Astrocyte of the spinal cord (primary cell): ENCODE data around the gene SHC3.

Source experiments
- DNase-seq: peaks from one replicate; pipeline ENCODE4 v3.0.0; 2011; ENCODE audit warnings: low read depth, low spot score
- H3K4me3 ChIP-seq: 2 replicates; pipeline ENCODE4 v1.5.1; 2011; ENCODE audit warnings: low read depth, mild to moderate bottlenecking, low read length, moderate library complexity
- CTCF ChIP-seq: IDR thresholded peaks from 2 replicates; pipeline ENCODE4 v1.5.1; 2012; ENCODE audit warnings: low read depth, mild to moderate bottlenecking, low read length, inconsistent platforms
- in situ Hi-C: cut with HindIII; loops from 2 replicates; pipeline ENCODE4 v1.10.0; 2017; ENCODE audit warnings: low sequenced_read_pairs

Gene SHC3

DNA sequence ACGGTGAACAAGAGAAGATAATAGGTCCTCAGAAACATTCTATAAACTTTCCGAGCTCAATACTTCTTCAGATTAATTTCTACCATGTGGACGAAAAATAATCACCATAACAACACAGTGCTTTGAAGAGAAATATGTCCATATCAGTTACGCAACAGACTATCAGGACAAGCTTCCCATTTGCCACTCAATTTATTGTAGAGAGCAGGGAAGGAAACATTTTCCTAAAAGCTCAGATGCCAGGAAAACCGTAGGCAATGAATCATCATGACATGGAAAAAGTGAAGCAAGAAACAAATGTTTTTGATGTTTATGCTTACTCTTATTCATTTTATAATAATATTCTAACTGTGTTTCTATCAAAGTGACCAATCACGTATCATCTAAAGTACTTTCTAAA is 99.8 kb downstream of the SHC3 start:
- in situ Hi-C loops, result no loop called here
- H3K4me3 ChIP-seq, result no peak overlapping the region
- DNase-seq, result no peak
- TF ChIP-seq CTCF, result no peak

- no peak for TF ChIP-seq CTCF
- no peak overlapping the region for H3K4me3 ChIP-seq
- DNase-seq, result no peak
- in situ Hi-C loops, result no loop called here
These were observed 100.2 kb downstream of the SHC3 start for GRCh38 chr9:89078421-89078820.

- H3K4me3 ChIP-seq, result no peak overlapping the region
- in situ Hi-C loops, result no loop called here
- no peak for TF ChIP-seq CTCF
These were observed 101.1 kb downstream of the SHC3 start for GRCh38 chr9:89077519-89077918.

DNA sequence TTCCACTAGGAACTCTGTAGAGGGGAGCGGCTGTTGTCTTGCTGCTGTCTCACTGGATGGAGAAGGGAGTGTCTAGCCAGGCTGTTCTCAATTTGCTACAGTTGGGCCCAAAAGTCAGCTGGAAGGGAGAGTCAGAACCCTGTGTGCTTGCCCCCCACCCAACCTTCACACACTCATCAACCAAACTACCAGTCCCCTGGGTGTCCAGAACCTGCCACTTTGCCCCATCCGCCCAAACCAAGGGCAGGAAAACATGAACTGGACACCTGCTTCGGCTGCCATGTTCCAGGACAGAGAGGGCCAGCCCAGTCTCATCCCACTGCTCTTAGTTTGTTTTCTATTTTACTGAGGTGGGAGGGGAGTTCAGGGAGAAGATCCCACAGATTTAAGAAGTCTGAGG is 105.2 kb downstream of the SHC3 start:
- TF ChIP-seq CTCF, result no peak
- in situ Hi-C loops, result no loop called here
- no peak overlapping the region for H3K4me3 ChIP-seq
- DNase-seq, result no peak

More at GRCh38 chr9:89077519-89077918, 101.1 kb downstream of the SHC3 start:
- no peak for DNase-seq

DNA sequence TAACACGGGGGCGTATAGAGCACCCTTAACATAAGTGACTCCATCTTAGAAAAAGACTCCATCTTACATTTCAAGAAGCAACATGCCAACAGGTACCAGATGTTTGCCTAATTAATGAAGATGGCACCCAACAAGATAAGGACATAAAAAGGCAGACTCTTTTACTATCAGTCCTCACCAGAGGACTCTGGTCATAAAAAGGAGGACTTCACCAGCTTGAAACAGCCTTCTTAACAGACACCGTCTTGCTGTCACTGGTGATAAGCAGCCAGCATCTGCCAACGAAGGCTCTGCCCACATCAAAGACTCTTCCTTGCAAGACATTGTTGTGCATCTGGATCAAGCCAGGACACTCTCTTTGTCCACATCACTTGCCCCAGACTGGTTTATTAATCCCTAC is 107.0 kb downstream of the SHC3 start:
- TF ChIP-seq CTCF, result no peak
- no peak overlapping the region for H3K4me3 ChIP-seq
- no peak for DNase-seq
- in situ Hi-C loops, result no loop called here

- no peak overlapping the region for H3K4me3 ChIP-seq
- in situ Hi-C loops, result no loop called here
- no peak for TF ChIP-seq CTCF
- no peak for DNase-seq
These were observed 111.8 kb downstream of the SHC3 start for GRCh38 chr9:89066835-89067234.

DNA sequence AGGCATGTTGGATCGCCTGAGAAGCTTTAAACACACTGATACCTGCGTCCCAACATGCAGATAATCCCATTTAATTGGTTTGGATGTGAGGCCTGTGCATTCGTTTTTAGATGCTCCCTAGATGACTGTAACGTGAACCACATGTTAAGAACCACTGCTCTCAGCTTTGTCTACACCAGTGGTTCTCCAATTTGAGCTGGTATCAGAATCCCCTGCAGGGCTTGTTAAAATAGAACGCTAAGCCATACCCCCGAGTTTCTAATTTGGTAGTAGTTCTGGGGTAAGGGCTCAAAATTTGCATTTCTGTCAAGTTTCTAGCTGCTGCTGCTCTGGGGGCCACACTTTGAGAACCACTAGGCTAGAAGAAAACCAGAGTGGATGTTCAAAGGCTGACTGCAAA is 112.7 kb downstream of the SHC3 start:
- no peak overlapping the region for H3K4me3 ChIP-seq
- DNase-seq, result no peak
- no peak for TF ChIP-seq CTCF
- in situ Hi-C loops, result no loop called here
